ENCODE results near the gene SLC25A29. TPM values are rescaled to one million over a fixed set of nuclear protein-coding genes. Genes with fewer than 3 reads are reported as not detected.

The SLC25A29 gene
- total RNA-seq, 4 donors from 2014 or later = 29.7 to 72.2 (median 50.2) TPM

DNA sequence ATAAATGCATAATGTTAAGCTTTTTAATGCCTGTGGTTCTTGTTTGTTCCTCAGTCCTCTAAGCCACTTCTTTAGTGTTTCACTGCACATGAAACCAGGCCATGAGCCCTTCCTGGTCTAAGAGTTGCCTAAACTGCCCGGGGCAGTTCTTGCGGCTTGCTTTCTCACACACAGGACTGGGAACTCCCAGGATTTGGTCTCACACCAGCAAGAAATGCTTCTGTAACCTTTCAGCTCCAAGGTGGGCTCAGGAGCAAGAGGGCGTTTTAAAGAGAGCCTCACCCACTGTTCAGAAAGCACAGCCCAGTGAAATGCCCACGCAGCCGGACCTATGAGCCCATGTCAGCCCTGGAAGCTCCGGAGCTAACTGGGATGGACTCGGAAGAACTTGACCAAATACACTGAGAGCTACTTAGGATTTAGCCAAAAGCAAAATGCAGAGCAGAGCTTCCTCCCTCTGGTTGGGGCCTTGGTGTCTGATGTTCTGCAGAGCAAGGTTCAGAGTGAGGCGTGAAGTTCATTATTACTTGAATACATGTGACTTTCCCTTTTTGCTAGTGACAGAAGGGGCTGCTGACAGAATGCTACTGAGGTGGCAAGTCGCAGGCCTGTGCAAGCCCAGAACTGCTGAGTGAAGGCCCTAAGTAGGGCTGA is 23.4 kb downstream of the SLC25A29 start:
- ATAC-seq (ENCODE audit: low FRiP score) (no peak), DNase-seq (ENCODE audit: low spot score) (no peak)
- TF ChIP-seq, protein P1, sequence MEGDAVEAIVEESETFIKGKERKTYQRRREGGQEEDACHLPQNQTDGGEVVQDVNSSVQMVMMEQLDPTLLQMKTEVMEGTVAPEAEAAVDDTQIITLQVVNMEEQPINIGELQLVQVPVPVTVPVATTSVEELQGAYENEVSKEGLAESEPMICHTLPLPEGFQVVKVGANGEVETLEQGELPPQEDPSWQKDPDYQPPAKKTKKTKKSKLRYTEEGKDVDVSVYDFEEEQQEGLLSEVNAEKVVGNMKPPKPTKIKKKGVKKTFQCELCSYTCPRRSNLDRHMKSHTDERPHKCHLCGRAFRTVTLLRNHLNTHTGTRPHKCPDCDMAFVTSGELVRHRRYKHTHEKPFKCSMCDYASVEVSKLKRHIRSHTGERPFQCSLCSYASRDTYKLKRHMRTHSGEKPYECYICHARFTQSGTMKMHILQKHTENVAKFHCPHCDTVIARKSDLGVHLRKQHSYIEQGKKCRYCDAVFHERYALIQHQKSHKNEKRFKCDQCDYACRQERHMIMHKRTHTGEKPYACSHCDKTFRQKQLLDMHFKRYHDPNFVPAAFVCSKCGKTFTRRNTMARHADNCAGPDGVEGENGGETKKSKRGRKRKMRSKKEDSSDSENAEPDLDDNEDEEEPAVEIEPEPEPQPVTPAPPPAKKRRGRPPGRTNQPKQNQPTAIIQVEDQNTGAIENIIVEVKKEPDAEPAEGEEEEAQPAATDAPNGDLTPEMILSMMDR (IDR thresholded peaks at IDR 0.05) = no peak

DNA sequence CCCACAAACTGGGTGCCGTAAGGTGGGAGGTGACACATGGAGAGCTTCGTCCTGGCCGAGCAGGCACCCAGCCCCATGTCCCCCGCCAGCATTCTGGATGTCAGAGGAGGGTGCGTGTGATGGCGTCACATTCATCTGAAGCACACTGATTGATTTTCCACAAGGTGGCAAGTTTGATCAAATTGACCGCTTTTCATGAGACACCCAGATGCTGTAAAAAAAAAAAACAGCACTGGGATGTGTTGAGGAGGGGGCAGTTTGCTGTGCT is 24.2 kb downstream of the SLC25A29 start:
- no peak for ATAC-seq (ENCODE audit: low FRiP score)

DNA sequence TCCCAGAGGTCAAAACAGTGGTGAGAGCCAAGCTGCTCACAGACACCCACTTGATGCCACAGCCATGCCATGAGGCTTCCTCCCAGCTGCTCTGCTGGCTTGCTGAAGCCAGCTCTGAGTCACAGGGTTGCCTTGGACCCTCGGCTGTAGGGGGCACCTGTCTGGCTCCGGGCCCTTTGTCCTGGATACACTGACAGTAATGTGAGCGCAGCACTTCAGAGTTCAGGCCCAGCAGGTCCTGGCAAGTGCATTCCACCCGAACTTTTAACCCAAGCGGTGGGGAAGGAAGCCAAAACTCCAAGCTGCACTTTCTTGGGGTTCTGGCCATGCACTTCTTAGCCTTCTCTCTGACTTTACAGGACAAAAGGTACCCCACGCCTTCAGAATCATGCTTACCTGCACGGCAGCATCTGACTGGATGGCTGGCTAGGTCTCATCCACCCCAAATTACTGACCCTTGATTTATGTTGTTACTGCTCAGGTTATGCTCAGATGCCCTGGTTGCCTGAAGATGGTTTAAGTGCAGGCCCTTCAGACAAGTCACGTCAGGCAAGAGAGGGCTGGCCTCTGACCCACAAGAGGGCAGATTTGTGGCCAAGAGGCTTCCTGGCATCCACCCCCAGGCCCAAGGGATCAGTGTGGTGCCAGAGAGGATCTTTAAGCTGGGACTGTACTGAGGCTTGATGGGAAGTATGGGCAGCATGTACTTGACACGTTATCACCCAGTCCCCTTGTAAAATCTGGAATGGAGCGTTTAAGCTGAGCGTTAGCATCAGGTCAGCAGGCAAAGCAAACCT is 24.8 kb downstream of the SLC25A29 start:
- DNase-seq (ENCODE audit: low spot score) = no peak
- TF ChIP-seq, protein P1 (IDR thresholded peaks at IDR 0.05) = no peak
- ATAC-seq (ENCODE audit: low FRiP score) = no peak

More for the DNA sequence above, 24.2 kb downstream of the SLC25A29 start:
- DNase-seq (ENCODE audit: low spot score) = no peak
- TF ChIP-seq, protein P1 (IDR thresholded peaks at IDR 0.05) = no peak

DNA sequence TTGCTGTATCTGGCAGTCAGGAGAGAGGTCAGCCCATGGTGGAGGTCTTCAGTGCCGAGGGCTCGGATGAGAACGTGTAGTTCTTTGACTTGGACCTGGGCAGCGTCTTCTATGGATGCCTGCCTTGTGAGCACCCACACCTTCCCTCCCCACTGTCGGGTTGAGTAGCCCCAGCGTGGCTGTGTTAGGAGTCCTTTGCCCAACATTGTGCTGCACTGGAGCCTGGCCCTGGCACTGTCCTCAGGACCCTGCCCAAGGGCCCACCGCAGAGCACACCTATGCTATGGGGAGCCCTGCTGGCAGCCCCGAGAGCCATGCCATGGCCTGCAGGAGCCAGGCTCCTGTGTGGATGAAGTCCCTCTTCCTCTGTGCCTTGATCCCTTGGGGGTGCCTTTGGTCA is 26.7 kb downstream of the SLC25A29 start:
- ATAC-seq (ENCODE audit: low FRiP score) = no peak
- TF ChIP-seq, protein P1 (IDR thresholded peaks at IDR 0.05) = no peak

DNA sequence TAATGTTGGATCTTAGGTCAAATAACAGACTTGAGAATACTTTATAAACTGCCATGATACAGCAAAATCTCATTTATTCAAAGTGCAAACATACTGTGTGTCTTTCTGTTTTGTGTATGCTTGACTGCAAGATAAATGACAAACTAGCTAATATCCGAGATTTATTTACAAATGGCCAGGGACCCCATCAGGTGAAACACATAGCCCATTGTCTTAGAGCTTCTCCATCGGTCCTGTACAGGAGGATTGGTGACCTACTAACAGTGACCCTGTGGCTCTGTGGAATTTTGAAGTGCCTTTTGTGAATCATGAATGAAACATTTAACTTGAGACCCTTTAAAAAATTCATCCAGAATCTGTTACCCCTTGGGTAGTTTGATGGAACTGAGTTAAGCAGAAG is 27.1 kb downstream of the SLC25A29 start:
- TF ChIP-seq, protein P1 (IDR thresholded peaks at IDR 0.05) = no peak
- ATAC-seq (ENCODE audit: low FRiP score) (no peak), DNase-seq (ENCODE audit: low spot score) (no peak)

More for the DNA sequence above, 26.7 kb downstream of the SLC25A29 start:
- DNase-seq (ENCODE audit: low spot score) = no peak

DNA sequence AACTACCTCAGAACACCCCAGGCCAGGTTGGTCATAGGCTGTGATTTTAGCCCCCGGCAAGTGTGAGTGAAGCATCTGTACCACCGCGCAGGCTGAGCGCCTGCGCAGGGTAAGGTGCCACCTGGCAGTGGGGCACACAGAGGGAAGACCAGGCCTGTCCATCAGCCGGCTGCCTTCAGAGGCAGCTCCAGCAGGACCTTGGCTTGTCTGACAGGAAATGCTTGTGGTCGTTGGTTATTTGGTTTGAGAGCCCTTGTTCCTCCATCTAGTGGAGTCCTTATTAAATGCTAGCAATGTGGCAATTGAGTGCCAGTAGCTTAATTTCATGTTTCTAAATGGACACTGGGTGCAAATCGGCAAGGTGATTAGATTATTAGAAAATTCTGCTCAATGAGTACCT is 27.5 kb downstream of the SLC25A29 start:
- DNase-seq (ENCODE audit: low spot score) (no peak), ATAC-seq (ENCODE audit: low FRiP score) (no peak)
- TF ChIP-seq, protein P1 (IDR thresholded peaks at IDR 0.05) = no peak

DNA sequence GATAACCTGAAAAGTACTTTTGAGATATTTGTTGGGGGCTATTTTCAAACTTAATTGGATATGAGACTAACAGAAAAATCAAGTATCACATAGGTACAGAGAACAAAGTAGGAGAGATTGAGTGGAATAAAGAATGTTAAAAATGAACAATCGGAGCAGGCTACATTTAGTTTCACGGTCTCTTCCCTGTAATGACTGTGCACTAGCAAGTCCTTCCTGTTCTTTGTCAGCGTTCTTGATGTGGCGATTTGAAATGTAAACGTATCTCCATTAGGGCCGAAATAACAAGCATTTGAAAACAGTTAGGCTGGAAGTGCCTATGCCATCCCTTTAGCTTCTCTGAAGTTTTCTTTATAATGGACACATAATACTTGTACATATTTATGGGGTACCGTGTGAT is 31.0 kb downstream of the SLC25A29 start:
- no peak for DNase-seq (ENCODE audit: low spot score)
- ATAC-seq (ENCODE audit: low FRiP score) = no peak
- TF ChIP-seq, protein P1 (IDR thresholded peaks at IDR 0.05) = no peak
